Dedifferentiated amniotic fluid mesenchymal stem cell (primary cell): ENCODE measurements around the gene JAKMIP2.
"Not testable (repeated sequence)": the region's sequence is repeated elsewhere in the genome, so short reads cannot be mapped to it uniquely, and the experiment has no call there.

Experiments used
- DNase-seq: peaks from one replicate; pipeline ENCODE4 v3.0.0-alpha.2; 2016; ENCODE audit errors: extremely low spot score

Gene JAKMIP2

GRCh38 chr5:147746986-147747385, 35.5 kb downstream of the JAKMIP2 start:
- DNase-seq = no peak

DNA sequence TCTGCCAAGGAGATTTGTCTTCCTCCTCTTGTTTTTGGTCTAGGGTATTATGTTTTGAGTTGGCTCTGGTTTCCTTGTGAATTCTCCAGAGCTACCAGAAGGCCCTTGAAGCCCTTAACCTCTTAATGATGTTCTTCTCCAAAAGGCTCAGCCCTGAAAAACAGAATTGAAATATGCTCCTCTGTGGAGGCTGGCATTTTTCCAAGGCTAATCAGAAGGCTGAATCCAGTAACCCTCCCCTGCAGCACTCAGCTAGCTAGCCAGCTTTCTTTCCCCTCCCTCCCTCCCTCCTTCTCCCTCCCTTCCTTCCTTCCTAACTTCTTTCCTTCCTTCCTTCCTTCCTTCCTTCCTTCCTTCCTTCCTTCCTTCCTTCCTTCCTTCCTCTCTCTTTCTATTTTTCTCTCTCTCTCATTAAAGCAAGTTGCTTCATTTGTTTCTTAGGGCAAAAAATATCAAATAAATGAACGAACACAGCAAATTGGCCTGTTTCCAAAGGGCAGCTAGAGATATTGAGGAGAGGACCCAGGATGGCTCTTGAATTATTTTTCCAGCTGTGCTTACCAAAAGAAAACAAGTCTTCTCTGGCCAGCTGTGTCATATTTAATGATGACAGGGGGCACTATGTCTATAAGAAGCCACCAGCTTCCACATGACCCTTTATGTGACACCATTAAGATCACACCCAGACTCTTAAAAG, 38.7 kb downstream of the JAKMIP2 start:
- no peak for DNase-seq

GRCh38 chr5:147743012-147743411, 39.5 kb downstream of the JAKMIP2 start:
- DNase-seq = no peak

DNA sequence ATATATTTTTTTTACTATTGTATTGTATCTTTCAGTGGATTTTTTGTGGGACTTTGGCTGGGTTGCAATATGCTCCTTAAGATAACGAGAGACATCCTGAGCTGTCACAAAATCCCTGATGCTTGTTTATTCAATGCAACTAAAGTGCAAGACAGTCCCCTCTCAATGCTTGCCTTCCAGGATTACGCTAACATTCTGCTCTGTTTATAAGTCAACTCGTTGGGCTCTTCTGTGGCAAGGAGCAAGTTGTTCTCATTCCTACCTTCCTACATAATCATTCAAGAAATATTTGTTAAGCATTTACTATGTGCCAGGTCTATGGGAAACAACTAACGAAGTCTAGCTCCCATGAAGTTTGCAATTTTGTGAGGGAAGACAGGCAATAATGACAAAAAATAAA, 40.4 kb downstream of the JAKMIP2 start:
- no peak for DNase-seq

- no peak for DNase-seq
Measured at GRCh38 chr5:147740864-147741263, 41.7 kb downstream of the JAKMIP2 start.

- no peak for DNase-seq
Measured at GRCh38 chr5:147737921-147738320, 44.6 kb downstream of the JAKMIP2 start.

GRCh38 chr5:147735621-147736125, 46.9 kb downstream of the JAKMIP2 start:
- no peak for DNase-seq

- DNase-seq = no peak
Measured at GRCh38 chr5:147734894-147735293, 47.6 kb downstream of the JAKMIP2 start.

- DNase-seq = no peak
Measured at GRCh38 chr5:147733075-147733474, 49.5 kb downstream of the JAKMIP2 start.

- DNase-seq = no peak
Measured at GRCh38 chr5:147732291-147732883, 50.1 kb downstream of the JAKMIP2 start.

DNA sequence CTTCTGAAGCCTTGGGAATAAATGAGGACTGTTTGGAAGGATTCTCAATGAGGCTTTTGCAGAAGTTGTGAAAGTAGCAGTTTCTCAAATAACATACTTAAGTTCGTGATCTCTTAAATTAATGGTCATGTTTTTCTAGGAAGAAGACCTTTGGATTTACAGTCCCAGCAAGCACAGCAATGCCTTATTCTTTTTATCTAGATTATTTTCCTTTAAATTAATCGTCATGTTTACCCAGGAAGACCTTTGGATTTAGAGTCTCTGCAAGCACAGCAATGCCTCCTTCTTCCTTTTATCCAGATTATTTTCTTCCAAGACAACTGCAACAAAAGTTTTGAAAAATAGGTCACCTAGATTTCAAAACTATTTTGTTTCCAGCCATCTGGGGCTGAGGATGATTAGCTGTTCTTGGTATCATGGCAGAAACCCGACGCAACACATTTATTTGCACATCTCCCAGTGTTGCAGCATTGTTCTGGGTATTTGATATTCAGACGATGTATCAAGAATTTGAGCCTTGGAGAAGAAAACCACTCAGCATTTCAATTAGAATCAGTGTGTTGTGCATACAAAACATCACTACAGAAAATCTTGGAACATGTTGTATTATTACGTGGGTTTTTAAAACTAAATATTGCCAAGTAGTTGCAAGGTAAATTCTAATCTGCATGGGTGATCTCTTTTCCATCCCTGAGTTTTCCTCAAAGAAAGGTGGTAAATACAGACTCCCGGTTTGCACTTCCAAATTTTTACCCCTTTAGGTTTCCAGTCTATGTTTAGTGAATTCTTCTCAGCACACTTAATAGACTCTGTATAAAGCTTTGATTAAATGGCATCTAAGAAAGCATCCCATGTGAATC, 50.9 kb downstream of the JAKMIP2 start:
- no peak for DNase-seq

- no peak for DNase-seq
Measured at GRCh38 chr5:147727200-147727599, 55.3 kb downstream of the JAKMIP2 start.

DNA sequence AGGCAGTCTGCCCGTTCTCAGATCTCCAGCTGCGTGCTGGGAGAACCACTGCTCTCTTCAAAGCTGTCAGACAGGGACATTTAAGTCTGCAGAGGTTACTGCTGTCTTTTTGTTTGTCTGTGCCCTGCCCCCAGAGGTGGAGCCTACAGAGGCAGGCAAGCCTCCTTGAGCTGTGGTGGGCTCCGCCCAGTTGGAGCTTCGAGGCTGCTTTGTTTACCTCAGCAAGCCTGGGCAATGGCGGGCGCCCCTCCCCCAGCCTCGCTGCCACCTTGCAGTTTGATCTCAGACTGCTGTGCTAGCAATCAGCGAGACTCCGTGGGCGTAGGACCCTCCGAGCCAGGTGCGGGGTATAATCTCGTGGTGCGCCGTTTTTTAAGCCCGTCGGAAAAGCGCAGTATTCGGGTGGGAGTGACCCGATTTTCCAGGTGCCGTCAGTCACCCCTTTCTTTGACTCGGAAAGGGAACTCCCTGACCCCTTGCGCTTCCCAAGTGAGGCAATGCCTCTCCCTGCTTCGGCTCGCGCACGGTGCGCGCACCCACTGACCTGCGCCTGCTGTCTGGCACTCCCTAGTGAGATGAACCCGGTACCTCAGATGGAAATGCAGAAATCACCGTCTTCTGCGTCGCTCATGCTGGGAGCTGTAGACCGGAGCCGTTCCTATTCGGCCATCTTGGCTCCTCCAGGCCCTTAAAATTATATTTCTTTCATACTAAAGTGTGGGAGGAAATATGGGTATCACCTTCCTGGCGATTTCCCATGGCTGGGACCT, 61.2 kb downstream of the JAKMIP2 start:
- not testable (repeated sequence) for DNase-seq

DNA sequence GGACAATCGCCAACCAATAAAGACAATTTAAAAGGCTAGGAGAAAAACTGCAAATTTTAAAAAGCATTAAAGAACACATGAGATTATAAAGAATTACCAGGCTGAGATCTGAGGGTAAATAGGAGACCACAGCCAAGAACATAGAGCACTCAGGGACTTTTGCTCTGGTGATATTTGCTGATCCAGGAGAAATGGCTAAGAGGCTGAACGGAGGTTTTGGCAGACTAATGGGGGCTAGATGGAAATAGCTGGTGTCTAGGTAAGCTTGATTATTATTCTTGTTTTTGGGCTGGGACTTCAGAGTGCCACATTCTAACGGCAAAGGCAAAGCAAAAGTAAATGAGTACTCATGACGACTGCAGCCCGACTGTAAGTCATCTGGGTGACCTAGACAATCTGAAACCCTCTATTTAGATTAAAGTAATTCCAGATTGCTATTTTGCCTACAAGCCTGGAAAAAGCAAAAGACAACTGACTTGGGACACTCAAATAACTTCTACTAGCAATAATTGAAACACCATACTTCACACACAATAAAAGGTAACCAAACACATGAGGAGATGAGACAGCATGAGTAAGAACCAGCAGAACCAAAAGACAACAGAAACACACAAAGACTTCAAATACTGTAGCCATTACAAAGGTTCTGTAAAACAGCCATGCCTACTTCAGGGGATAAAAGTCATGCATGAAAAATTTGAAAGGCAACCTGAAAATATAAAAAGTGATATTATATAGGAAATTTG, 68.8 kb downstream of the JAKMIP2 start:
- no peak for DNase-seq

- DNase-seq = no peak
Measured at GRCh38 chr5:147712598-147712997, 69.9 kb downstream of the JAKMIP2 start.

DNA sequence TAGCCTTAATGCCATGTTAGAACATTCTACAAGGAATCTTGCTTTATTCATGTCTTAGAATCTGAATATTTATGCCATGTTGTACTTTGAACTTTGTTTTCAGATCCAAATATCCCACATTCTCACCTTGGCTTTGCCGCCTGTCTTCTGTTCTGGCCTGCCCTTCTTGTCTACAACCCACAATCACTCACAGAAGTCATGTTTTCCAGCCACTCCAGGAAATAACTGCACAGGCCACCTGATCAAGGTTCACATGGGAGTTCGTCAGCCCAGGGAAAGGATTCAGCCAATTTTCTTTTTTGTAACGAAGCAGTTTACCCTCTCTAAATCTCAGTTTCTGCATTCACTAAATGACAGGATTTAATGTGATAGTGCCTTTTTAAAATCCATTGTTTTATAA, 70.5 kb downstream of the JAKMIP2 start:
- DNase-seq = no peak

DNA sequence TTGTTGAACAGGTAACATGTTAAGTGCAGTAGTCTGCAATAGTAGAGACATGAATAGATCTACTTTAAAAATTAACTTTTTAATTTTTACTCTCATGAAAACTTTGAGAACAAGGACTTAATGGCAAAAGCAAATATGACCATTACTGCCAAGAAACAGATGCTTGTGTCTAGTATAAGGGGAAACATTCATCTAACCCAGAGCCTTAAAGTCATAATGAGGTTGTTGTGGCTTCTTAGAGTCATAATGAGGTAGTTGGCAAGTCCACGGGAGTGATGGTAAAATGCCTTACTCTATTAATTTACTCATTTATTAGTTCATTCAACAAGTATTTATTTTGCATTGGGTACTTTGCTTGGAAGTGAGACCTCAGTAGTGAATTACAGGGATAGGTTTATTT, 71.5 kb downstream of the JAKMIP2 start:
- no peak for DNase-seq

- no peak for DNase-seq
Measured at GRCh38 chr5:147708708-147709107, 73.8 kb downstream of the JAKMIP2 start.

DNA sequence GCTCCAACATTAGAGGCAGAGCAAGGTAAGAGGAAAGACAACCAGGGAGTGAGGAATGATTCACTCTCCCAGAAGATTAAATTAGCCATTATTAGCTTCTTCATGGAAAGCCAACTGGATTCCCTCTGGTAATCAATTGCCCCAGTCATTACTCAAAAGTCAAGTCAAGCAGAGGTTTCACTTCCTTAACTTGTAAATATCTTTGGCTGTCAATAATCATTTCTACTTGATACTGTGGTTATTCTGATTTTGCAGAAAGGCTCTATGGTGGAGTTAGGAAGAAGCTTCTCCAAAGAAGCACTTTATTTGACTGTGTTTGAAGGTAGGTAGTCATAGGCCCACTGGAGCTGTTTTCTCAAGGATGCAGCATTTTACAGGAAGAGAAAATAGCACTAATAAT, 78.0 kb downstream of the JAKMIP2 start:
- DNase-seq = no peak

GRCh38 chr5:147701468-147701867, 81.1 kb downstream of the JAKMIP2 start:
- DNase-seq = no peak

GRCh38 chr5:147699496-147700088, 82.9 kb downstream of the JAKMIP2 start:
- DNase-seq = no peak
